ENCODE measurements around the gene KCTD13.
"Not testable (repeated sequence)": the region's sequence is repeated elsewhere in the genome, so short reads cannot be mapped to it uniquely, and the experiment has no call there.

Gene KCTD13

DNA sequence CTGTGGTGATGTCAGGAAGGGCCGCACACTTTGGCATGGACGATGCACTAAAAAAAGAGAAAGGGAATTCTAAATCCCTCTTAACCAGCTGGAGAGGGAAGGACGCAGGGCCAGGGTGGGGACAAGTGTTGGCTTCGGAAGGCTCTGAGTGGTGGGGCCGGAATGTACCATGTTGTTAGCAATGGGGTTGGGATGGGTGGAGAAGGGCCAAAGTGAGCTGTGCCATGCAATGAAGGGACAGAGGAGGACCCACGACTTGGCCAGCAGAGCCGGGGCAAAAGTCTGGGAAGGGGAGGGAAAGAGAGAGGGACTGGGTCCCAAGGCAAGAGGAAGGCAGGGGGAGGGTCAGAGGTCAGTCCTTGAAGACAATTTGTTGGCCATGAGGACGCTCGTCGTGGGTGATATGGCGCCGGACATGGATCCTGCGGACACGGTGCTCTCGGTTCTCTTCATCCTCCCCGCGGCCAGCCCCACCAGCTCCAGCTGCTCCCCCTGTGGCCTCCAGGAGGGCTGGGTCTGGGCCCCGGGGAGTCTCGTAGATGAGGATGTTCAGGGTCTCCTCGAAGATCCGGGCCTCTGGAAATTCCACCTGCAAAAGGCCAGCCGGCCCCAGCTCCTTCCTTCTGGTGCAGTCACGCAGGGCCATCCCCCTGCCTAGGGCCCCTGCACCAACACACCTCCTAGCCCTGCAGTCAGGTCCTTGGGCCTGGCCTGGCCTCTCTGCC, 19.3 kb downstream of the KCTD13 start:
- DNase-seq: no peak

DNA sequence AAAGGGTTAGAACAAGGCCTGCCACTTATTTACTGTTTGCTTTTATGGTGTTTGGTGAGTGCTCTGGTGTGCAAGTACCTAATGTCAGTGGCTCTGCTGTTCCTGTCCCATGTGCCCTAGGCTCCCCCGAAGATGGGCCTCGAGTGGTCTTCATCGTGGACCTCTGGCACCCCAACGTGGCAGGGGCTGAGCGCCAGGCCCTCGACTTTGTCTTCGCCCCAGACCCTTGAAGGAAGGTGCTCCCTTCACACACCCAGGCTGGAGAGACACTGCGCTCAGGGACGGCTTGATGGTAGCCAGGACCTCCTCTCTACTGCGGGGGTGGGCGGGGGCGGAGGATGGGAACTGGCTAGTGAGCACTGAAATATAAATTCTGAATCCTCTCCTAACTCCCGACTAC, 20.4 kb downstream of the KCTD13 start:
- DNase-seq: no peak

DNA sequence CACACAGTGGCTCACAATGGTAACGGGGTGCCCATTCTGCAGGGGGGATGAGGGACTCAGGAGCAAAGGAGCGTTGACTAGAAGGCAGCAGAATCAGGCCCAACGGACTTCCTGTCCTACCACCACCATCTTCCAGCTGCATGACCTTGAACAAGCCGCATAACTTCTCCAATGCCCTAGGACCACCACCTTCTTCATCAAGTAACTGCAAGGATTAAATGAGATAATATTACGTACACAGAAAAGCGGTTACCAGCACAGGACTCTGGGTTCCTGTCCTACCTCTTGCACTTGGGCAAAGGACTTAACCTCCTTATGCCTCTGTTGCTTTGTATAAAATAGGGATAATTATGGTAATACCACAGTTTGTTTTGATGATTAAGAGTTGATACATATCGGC, 21.1 kb downstream of the KCTD13 start:
- no peak for DNase-seq

DNA sequence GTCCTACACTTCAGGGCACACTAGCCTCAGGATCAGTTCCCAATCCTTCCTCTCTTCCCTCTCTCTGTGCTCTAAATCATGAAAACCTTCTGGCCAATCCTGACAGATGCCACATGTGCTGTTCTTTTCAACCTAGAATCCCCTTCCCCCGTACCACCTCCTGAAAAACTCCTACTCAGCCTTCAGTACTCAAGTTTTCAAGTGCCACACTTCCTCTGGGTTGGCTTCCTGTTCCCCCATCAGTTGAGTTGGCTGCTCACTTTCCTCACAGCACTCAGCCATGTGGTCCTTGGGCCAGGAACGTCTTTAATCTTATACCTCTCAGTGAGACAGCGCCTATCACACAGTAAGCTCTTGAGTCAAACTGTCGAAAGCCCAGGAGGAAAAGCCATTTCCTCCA, 22.4 kb downstream of the KCTD13 start:
- peak; percentile 37 for DNase-seq

DNA sequence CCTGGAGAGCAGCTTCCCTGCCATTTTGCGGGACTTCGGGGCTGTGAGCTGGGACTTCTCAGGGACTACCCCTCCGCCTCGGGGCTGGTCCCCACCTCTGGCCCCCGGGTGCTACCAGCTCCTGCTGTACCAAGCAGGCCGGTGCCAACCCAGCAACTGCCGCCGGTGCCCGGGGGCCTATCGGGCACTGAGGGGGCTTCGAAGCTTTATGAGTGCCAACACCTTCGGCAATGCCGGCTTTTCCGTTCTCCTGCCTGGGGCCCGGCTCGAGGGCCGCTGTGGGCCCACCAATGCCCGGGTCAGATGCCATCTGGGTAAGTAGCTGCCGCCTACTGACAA, 24.4 kb downstream of the KCTD13 start:
- DNase-seq: no peak

DNA sequence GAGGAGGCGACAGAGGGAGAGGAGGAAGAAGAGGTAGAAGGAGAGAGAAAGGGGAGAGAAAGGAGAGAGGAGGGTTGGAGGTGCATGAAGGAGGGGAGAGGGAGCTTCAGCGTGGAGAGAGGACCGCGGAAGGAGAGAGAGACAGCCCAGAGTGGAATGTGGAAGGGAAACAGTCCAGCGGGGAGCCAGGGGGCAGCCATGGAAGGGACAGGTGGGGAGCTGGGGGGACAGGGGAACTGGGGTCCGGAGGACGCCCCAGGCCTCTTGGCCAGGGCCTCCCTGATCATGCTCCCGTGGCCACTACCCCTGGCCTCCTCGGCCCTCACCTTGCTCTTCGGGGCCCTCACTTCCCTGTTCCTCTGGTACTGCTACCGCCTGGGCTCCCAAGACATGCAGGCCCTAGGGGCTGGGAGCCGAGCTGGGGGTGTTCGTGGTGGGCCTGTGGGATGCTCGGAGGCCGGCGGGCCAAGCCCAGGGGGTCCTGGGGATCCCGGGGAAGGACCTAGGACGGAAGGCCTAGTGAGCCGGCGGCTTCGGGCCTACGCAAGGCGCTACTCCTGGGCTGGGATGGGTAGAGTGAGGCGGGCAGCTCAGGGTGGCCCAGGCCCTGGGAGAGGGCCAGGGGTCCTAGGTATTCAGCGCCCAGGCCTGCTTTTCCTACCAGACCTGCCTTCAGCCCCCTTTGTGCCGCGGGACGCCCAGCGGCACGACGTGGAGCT, 25.0 kb downstream of the KCTD13 start:
- DNase-seq: peak; percentile 52

DNA sequence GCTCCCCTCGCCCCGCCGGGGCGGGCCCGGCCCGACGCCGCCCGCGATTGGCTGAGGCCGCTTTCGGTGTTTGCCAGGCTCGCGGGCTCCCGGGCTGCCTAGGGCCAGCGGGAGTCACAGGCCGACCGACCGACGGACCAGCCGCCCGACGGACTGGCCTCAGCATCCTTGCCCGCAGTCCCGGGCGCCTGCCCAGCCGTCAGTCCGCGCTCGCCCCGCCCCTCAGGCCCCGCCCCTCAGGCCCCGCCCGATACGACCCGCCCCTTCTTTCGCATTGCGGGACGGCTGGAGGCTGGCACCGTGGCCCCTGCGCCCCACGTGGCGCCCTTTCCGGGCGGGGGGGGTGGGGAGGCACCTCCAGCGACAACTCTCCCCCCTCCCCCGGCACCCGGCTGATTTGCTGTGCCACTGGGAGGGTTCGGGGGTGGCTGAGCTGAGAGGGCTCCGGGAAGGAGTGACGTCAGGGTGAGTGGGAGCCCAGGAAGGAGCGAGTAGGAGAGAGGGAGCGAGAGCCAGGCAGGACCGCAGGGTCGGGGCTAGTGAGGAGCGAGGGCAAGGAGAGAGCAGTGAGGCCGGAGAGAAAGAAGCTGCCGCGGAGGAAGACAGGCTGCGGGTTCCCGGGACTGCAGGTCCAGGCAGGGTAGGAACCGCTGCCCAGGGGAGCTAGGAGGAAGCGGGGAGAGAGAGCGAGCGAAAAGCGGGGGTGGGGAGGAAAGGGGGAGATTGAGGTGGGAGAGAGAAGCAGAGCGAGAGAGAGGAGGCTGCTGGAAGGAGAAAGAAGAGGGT, 25.7 kb downstream of the KCTD13 start, which contains the start of gene ASPHD1:
Gene ASPHD1 (plus strand): TSS at position 387 of the 786 bp plus-strand sequence. CDS start 484 bp downstream, outside the sequence.
- peak; percentile 83 for DNase-seq

DNA sequence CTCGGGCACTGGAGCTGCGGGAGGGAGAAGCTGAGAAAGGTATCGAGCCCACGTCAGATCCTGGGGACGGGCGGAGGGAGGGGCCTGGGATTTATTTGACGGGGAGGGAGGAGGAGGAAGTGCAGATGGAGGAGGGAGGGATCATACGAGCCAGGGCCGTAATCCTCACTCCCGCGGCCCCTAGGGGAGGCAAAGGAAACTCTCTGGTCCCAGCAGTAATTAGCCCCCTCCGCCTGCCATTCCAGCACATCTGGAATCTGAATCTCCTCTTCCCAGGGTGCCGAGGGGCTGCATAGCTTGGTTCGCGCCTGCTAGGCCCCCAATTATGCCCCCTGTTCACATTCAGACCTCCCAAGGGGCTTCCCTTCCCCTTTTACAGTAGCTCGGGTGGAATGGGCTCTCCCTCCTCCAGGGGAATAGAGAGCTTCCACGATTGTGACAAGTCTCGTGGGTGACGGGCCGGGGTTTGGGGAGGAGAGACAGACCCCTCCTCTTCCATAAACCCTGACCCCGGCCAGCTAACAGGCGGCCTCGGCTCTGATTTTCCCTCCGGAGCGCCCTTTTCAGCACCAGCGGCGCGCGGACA, 26.4 kb downstream of the KCTD13 start, which contains the start of gene SEZ6L2:
Gene SEZ6L2 (minus strand): TSS at position 35 of the 586 bp plus-strand sequence. CDS start 531 bp downstream, outside the sequence.
- peak; percentile 98 for DNase-seq

DNA sequence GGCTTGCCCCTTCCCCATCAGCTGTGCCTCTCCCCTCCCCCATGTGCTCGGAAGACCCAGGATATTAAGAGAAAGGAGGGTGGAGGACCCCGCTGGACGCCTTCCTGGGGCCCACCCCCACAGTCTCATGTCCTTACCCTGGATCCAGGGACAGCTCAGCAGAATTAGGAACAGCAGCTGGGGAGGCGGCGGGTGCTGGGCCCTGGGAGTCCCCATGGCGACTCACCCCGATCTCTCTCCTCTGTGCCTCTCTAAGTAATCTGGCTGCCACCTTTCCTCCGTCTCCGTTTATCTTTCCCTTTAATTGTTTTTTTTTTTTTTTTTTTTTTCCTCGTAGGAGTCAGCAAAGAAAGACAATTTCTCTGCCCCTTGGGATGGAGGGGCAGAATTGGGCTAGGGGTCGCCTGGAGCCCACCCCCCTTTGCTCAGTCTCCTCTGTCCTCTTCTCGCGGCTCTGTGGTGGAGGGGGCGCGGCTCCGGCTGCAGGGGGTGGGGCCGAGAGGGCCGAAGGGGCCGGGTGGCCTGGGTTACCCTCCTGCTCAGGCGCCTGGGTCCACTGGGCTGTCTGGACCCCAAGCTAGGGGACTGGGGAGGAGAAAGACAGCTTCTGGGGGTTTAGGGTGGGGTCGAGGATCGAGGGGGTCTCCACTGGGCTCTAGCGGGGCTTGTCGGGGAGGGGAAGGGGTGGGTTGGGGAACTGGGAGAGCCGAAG, 27.1 kb downstream of the KCTD13 start:
- peak; percentile 87 for DNase-seq

DNA sequence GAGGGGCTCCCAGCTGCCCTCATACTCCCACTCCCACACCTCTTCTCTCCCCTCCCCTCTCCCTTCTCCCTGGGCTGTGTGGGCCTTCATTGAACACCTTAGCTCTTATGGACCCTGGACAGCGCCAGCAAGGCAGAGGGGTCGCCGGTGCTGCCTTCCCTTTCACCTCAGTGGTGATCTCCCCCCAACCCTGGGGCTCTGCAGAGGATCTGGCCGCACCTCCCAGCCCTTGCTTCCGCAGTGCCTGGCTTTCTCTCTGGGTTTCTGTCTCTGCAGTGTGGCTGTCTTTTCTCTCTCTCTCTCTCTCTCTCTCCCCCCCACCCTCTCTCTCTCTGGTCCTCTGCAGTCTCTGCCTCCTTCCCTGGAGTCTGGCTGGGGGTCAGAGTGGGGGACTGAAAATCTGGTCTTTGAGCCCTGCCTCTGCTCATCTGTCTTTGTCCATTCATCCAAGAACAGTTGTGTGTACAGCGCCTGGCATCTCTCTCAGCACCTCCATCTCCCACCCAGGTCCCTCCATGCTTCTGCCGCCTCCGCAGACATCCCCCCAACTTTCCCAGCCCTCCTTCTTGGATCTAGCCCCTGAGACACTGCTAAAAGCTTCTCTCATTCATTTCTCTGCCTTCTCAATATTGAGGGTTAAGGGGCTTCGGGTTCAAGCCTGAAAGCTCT, 27.8 kb downstream of the KCTD13 start:
- DNase-seq: no peak

DNA sequence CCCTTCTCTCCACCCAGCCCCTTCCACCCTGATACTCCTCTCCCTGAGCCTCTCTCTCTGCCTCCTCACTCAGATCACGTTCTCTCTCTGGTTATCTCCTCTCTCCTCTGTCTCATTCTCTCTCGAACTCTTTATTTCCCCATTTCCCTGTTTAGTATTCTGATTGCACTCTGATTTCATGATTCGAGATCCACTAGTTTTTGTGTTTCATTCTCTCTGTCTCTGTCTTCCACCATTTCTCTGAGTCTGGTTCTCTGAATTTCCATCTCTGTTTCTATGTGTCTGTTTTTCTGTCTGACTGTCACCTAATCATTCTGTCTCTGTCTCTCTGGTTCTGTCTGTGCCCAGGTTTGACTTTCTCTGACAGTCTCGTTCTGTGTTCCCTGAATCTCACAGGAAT, 28.7 kb downstream of the KCTD13 start:
- no peak for DNase-seq

DNA sequence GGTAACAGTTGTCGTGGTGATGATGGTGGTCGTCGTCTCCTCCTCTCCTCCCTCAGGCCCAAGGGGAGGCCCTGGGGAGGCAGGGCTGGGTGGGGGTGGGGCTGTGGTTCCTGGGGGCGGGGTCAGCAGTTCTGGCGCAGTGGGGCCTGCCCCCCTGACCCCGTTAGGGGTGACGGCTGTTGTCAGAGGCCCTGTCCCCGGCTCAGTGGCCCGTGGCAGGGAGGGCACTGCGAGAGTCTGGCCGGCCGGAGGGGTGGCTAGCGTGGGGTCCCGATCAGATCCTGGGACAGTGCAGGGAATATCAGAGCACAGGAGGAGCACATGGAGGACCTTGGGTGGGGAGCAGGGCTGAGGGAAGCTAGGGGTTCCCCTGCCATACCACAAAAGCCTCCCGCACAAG, 29.2 kb downstream of the KCTD13 start:
- no peak for DNase-seq

DNA sequence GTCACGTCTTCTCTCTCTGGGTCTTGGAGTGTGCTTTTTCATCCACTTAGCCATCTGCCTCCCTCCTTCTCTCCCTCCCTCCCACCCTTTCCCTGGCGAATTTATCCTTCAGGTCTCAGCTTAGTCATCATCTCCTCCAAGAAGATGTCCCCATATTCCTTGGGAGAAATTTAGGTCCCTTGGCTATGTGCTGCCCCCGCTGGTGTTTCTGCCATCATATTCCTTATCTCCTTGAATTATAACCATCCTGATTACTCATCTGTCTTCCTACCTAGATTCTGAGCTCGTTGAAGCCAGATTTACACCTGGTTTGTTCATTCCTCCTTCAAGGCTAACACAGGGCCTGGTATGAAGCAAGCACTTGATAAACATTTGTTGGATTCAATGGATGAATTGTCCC, 31.7 kb downstream of the KCTD13 start:
- peak; percentile 84 for DNase-seq

DNA sequence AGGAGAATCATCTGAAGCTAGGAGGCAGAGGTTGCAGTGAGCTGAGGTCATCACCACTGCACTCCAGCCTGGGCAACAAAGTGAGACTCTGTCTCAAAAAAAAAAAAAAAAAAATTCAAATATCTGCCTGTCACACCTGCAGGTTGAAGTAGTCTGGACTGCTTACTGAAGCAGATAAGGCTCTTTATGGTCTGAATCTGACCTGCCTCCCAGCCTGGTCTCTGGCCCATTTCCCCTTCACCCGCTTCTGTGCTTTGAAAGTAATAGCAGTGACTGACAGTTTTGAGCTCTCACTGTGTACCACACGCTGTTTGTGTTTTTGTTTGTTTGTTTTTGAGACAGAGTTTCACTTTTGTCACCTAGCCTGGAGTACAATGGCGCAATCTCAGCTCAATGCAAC, 32.5 kb downstream of the KCTD13 start:
- DNase-seq: no peak

DNA sequence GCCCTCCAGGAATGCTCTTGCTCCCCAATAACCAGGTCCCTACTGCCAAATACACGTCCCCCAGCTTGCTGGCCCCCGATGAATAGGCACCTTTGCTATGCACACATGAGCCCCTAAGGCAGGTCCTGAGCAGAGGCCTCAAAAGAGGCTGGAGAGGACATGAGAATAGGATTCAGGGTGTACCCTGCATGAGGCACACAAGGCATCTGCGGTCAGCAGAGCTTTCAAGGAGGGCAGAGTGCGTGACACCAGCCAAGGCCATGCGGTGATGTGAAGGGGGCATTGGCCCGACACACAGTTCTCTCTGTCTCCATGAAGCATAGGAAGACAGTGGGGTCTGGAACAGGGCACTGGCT, 33.6 kb downstream of the KCTD13 start:
- DNase-seq: no peak

DNA sequence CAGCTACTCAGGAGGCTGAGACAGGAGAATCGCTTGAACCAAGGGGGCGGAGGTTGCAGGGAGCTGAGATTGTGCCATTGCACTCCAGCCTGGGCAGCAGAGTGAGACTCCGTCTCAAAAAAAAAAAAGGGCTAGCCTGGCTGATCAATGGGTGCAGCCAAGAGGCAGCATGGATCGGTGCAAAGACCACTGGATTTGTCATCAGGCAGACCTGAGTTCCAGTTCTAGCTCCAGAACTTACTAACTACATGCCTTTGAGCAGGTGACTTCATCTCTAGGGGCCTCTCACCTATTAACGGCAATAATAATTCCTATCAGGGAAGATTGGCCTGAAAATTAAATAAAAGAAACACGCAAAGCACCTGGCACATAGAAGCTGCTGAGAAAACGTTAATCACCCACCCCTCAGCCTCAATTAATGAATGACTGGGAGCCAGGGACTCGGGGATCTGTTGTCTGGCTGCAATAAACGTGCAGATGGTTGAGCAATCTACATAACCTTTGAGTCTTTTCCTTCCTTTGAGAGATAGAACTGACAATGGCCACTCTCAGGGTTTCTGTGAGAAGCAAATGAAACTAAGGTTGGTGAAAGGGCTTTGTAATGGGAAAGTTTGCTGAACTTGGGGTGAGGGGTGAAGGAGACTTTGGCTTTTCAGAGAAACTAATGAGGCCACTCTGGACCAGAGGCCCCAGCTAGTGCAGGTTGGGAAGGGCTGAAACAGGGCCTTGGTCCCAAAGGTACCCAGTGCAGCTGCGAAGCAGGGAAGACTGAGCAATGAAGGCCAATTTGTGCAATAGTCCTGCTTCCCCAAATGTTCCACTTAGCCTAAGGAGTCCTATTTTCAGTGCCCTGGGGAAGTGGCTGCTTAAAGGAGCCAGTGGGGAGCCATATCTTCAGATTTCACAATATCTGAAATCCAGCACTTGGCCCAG, 34.2 kb downstream of the KCTD13 start:
- DNase-seq: no peak

DNA sequence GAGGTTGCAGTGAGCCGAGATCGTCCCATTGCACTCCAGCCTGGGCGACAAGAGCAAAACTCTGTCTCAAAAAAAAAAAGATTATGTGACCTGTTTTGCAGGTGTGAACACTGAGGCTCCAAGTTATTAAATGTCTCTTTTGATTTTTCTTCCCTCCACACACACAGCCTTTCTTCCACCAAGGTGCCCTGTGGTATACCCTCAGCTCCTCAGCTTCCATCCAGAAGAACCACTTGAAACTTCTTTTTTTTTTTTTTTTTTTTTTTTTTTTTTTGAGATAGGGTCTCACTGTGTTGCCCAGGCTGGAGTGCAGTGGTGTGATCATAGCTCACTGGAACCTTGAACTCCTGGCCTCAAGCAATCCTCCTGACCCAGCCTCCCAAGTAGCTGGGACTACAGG, 36.7 kb downstream of the KCTD13 start:
- DNase-seq: not testable (repeated sequence)

DNA sequence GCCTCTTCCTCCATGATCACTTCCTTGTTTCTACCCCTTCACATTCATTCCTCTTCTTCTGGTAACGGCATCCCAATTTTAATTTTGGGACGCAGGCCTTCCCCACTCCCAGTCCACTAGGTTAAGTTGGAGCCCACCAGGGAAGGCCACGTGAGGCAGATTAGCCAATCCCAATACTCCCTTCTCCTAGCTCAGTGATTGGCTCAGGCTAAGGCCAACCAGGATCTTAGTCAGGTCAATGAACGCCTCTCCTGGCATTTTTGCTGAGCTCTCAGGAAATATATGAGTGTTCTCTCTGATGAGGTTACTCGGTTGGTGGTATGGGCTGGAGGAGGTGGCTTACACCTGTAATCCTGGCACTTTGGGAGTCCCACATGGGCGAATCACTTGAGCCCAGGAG, 42.0 kb downstream of the KCTD13 start:
- peak; percentile 25 for DNase-seq

DNA sequence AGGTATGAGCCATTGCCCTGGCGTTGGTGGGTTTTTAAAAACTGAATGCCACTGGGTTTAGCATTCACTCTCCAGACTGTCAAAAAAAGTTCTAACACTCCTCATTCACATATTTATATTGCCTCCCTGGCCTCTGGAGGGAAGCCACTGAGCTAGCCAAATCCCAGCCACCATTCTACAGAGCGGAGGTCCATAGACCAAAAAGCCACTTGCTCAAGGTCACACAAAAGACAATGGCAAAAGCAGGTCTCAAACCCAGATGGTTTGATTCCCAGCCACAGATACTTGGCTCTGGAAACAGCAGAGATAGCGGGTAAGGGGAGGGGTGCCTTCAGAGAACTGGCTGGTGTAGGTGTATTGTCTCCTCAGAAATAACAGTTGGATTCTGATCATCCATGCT, 45.0 kb downstream of the KCTD13 start:
- no peak for DNase-seq

DNA sequence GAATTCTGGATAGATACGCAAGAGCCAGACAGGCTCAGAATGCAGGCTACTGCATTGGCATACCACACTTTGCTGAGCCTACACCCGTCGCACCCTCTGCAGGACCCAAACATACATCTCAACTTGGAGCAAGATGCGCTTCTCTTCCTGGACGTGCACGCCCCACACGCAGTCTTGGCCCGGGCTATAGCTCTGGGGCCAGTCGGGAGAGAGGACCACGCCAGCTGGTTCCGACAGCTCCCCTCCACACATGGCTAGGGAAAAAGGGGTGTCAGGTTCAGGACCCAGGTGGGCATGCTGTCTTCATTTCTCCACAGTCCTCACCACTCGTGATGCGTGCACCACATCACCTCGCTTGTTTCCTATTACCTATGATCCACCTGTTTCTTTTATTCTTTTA, 47.9 kb downstream of the KCTD13 start:
- no peak for DNase-seq

All from NCI-H82 (cell line).